BE2C (cell line): Measurements from ENCODE around the gene CDK2AP2.
"Not testable (repeated sequence)": the region's sequence is repeated elsewhere in the genome, so short reads cannot be mapped to it uniquely, and the experiment has no call there.

Experiments
- DNase-seq: peaks from one replicate; pipeline ENCODE4 v3.0.0-alpha.2; 2020
- H3K27me3 ChIP-seq: fragments of 250-450 bp; sonication (Bioruptor Pico); 2 replicates; pipeline ENCODE4 v1.5.1; 2020; ENCODE audit warnings: mild to moderate bottlenecking
- H3K36me3 ChIP-seq: fragments of 250-450 bp; sonication (Bioruptor Pico); 2 replicates; pipeline ENCODE4 v1.5.1; 2020; ENCODE audit warnings: mild to moderate bottlenecking
- H3K4me1 ChIP-seq: fragments of 250-450 bp; sonication (Bioruptor Pico); 2 replicates; pipeline ENCODE4 v1.5.1; 2020
- H3K4me3 ChIP-seq: 2 replicates; pipeline ENCODE4 v1.5.1; 2011; ENCODE audit warnings: low read depth, low read length
- H3K9me3 ChIP-seq: fragments of 250-450 bp; sonication (Bioruptor Pico); 2 replicates; pipeline ENCODE4 v1.5.1; 2020
- CTCF ChIP-seq: IDR thresholded peaks from 2 replicates; pipeline ENCODE4 v1.5.1; 2012; ENCODE audit warnings: mild to moderate bottlenecking, low read depth, low read length

CDK2AP2 gene

GRCh38 chr11:67469508-67469811 lies 38.5 kb downstream of the CDK2AP2 start:
- H3K4me1 ChIP-seq, result no peaks in the 10 kb centered on the region
- no peak for TF ChIP-seq CTCF
- peak overlapping the region; percentile 68 for H3K4me3 ChIP-seq
- H3K36me3 ChIP-seq, result no peaks in the 10 kb centered on the region
- H3K27me3 ChIP-seq, result no peaks in the 10 kb centered on the region
- H3K9me3 ChIP-seq, result no peaks in the 10 kb centered on the region
- DNase-seq, result no peak

- DNase-seq, result peak; percentile 96
- Histone ChIP-seq H3K27me3 (no peaks in the 10 kb centered on the region), H3K4me1 (peaks cover 4% of the 10 kb centered on the region), H3K36me3 (no peaks in the 10 kb centered on the region), H3K4me3 (peak within 1 kb of the TSS; percentile 69), H3K9me3 (no peaks in the 10 kb centered on the region)
- peak; percentile 50 for TF ChIP-seq CTCF
Measured at GRCh38 chr11:67468759-67469507, 39.0 kb downstream of the CDK2AP2 start, which contains the start of gene TMEM134. TSS of gene TMEM134 (minus strand) at chr11:67469251. CDS start at chr11:67469192, 59 bp downstream.

GRCh38 chr11:67468456-67468758 lies 39.6 kb downstream of the CDK2AP2 start:
- TF ChIP-seq CTCF, result no peak

GRCh38 chr11:67468056-67468455 lies 39.9 kb downstream of the CDK2AP2 start:
- peaks cover 8% of the 10 kb centered on the region for H3K4me1 ChIP-seq
- no peak for DNase-seq
- no peaks in the 10 kb centered on the region for H3K36me3 ChIP-seq
- H3K9me3 ChIP-seq, result no peaks in the 10 kb centered on the region
- H3K4me3 ChIP-seq, result peak overlapping the region; percentile 69
- H3K27me3 ChIP-seq, result no peaks in the 10 kb centered on the region
- no peak for TF ChIP-seq CTCF

More at GRCh38 chr11:67468456-67468758, 39.6 kb downstream of the CDK2AP2 start:
- DNase-seq, result no peak
- H3K4me3 ChIP-seq, result peak overlapping the region; percentile 69
- H3K27me3 ChIP-seq, result no peaks in the 10 kb centered on the region
- no peaks in the 10 kb centered on the region for H3K36me3 ChIP-seq
- H3K9me3 ChIP-seq, result no peaks in the 10 kb centered on the region
- peaks cover 8% of the 10 kb centered on the region for H3K4me1 ChIP-seq

GRCh38 chr11:67466962-67467771 lies 40.8 kb downstream of the CDK2AP2 start:
- H3K4me1 ChIP-seq, result peaks cover 8% of the 10 kb centered on the region
- no peak overlapping the region for H3K4me3 ChIP-seq
- no peaks in the 10 kb centered on the region for H3K9me3 ChIP-seq
- no peak for TF ChIP-seq CTCF
- H3K36me3 ChIP-seq, result no peaks in the 10 kb centered on the region
- H3K27me3 ChIP-seq, result no peaks in the 10 kb centered on the region
- no peak for DNase-seq

GRCh38 chr11:67466367-67466766 lies 41.6 kb downstream of the CDK2AP2 start:
- Histone ChIP-seq H3K9me3 (no peaks in the 10 kb centered on the region), H3K36me3 (no peaks in the 10 kb centered on the region), H3K27me3 (no peaks in the 10 kb centered on the region), H3K4me1 (peaks cover 8% of the 10 kb centered on the region), H3K4me3 (no peak overlapping the region)
- TF ChIP-seq CTCF, result no peak
- DNase-seq, result no peak

- DNase-seq, H3K36me3 ChIP-seq, H3K9me3 ChIP-seq, H3K4me1 ChIP-seq, H3K27me3 ChIP-seq: not testable (repeated sequence)
- peak overlapping the region; percentile 72 for H3K4me3 ChIP-seq
Measured at GRCh38 chr11:67465530-67465929, 42.4 kb downstream of the CDK2AP2 start.
